Astrocyte of the cerebellum (primary cell): ENCODE data around the gene PXDN.

Experiments
- DNase-seq: peaks from one replicate; pipeline ENCODE4 v3.0.0-alpha.2; 2011; ENCODE audit warnings: low read depth
- H3K4me3 ChIP-seq: 2 replicates; pipeline ENCODE4 v1.5.1; 2011; ENCODE audit warnings: mild to moderate bottlenecking, low read depth, low read length, moderate library complexity
- CTCF ChIP-seq: IDR thresholded peaks from 2 replicates; pipeline ENCODE4 v1.5.1; 2012; ENCODE audit warnings: low read length, low read depth, moderate library complexity, mild to moderate bottlenecking; ENCODE audit errors: missing control alignments
- in situ Hi-C: cut with HindIII; loops from 2 replicates; pipeline ENCODE4 v1.10.0; 2017; ENCODE audit warnings: low sequenced_read_pairs

The PXDN gene

DNA sequence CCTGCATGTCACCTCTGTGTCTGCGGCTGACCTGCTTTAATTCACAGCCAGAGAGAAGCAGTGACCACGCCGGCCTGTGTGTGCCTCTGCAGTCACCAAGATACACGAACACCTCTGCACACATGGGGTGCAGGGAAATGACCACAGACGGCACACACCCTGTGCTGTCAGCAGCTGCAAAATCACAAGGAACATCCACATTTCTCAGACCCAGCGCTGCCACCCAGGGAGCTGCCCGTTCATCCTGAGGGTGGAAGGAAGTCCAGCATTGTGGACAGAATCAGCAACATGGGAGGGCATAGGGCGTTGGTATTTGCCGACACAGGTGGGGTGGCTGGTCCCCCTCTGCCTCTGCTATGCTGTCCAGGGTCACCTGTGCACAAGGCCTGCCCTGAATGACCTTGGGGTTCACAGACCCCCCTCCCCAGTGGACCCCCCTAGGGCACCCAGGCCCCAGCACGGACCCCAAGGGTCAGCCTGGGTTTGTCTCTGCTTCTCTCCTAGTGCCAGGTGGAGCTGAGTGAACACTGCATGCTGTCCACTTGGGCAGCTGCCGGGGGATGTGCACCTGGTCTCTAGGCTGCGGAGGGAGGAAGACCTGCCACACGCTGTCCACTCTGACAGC, 107.4 kb downstream of the PXDN start:
- H3K4me3 ChIP-seq, result no peak overlapping the region
- no peak for DNase-seq
- TF ChIP-seq CTCF, result no peak
- in situ Hi-C loops, result no loop called here

GRCh38 chr2:1635823-1636222, 108.5 kb downstream of the PXDN start:
- H3K4me3 ChIP-seq, result no peak overlapping the region
- DNase-seq, result no peak
- in situ Hi-C loops, result no loop called here
- no peak for TF ChIP-seq CTCF

DNA sequence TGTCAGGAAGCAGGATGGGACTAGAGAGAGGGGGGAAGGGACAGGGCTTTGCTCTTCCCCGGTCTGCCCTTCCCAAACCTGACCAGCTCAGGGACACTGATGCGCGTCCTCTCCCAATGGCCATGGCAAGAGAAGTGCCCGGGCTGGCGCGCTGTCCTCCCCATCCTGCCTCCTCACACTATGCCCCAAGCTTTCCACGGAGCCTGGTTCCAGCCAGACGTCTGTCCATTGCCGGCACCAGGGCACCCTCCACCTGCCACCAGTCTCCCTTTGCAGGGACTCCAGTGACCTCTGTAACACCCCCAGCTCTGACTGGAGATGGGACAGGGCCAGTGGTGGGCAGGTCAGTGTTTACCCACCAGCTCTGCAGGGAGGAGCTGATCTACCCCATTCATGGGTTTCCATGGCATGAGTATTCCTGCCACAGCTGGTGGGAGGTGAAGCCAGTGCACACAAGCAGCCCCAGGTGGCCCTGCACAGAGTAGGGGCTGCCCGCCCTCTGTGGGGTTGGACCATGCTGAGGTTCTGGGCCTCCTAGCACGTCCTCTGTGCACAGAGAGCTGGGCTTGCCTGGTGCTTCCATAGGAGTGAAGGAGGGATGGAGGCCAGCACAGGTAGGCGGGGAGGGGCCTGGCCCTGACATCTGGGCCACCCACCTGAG, 109.5 kb downstream of the PXDN start:
- H3K4me3 ChIP-seq, result no peak overlapping the region
- in situ Hi-C loops, result no loop called here
- no peak for DNase-seq
- TF ChIP-seq CTCF, result no peak

DNA sequence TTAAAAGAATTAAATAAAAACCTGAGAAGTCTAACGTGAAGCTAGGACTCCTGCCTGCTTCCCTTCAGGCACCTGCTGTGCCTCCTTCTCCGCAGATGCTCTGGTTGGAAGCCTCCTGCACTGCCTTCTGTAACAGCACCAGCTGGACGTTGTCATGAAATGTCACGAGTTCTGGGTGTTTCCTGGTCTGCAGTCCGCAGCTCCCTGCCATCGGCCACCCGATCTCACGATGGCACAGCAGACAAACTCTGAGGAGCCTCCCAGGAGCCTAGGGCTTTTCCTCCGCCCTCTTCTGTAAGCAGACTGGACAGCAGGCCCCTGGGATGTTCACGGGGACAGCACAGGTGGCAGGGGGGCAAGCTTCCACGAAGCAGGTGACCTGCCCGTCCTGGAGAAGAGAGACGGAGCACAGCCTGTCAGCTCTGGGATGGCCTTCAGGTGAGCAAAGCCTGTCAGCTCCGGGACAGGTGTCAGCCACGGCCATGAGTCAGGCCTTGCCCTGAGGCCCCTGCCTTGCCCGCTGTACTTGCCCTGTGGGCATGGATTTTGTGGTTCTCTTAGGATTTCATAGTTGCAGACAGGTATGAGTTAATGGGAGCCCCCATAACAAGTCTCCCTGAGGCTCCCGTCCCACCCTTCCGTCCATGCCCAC, 110.3 kb downstream of the PXDN start:
- in situ Hi-C loops, result no loop called here
- TF ChIP-seq CTCF, result no peak
- no peak for DNase-seq
- no peak overlapping the region for H3K4me3 ChIP-seq

GRCh38 chr2:1633092-1633671, 111.1 kb downstream of the PXDN start:
- no peak overlapping the region for H3K4me3 ChIP-seq
- no peak for TF ChIP-seq CTCF
- in situ Hi-C loops, result no loop called here
- DNase-seq, result no peak

DNA sequence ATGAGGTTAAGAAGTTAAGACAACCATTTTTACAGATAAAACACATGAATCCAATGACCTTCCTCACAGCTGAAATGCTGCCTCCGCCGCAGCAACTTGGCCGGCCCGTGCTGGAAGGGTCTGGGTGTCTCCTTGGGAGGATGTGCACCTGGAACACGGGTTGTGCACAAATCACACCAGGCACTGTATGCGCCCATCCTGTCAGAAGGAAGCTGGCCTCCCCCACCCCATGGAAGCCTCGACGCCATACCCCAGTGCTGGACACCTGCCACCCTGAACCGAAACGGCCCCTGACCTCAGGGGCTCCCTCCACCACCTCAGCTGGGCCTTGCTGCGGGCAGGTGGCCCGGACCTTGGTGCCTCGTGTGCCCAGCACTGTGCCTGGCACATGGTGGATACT, 111.8 kb downstream of the PXDN start:
- DNase-seq, result no peak
- H3K4me3 ChIP-seq, result no peak overlapping the region
- in situ Hi-C loops, result no loop called here
- TF ChIP-seq CTCF, result no peak
